IMR-90 (cell line): ENCODE measurements around the gene GCH1. TPM values are rescaled to one million over a fixed set of nuclear protein-coding genes. Genes with fewer than 3 reads are reported as not detected.

Experiments used
- ATAC-seq: fragments of 200-7000 bp; cut with Tn5 transposase; 2 replicates; pipeline ENCODE4 v1.9.1; 2020; ENCODE audit warnings: low read depth, mild to moderate bottlenecking, moderate library complexity
- BruUV-seq: library from RNA; stranded (reverse); fragments of 400-500 nt; replicated peaks from 2 replicates; lab custom pipeline; 2021; lab: Mats Ljungman, UMichigan
- CTCF ChIA-PET: fragments of 300-600 bp; formaldehyde crosslinking; extraction: SDS; loops from one replicate; lab custom pipeline; 2021; ENCODE audit warnings: antibody characterized with exemption; lab: Yijun Ruan, JAX
- POLR2A ChIA-PET: fragments of 300-600 bp; sonication (Branson Sonifier 250); formaldehyde crosslinking; loops from one replicate; lab custom pipeline; 2022; ENCODE audit warnings: antibody characterized with exemption; ENCODE audit not compliant: unreplicated experiment; lab: Charles Lee
- DNase-seq: peaks from one replicate; pipeline ENCODE4 v3.0.0; 2013
- H2AFZ ChIP-seq: replicated peaks from 2 replicates; pipeline ENCODE3; 2013; ENCODE audit warnings: low read length, mild to moderate bottlenecking; ENCODE audit not compliant: poor library complexity
- H2AK5ac ChIP-seq: 2 replicates; pipeline ENCODE4 v1.6.1; 2013; ENCODE audit warnings: low read depth, low read length, inconsistent platforms
- H2AK9ac ChIP-seq: replicated peaks from 2 replicates; pipeline ENCODE3; 2013; ENCODE audit warnings: mild to moderate bottlenecking, low read depth, low read length, moderate library complexity; ENCODE audit not compliant: poor library complexity
- H2BK120ac ChIP-seq: 2 replicates; pipeline ENCODE4 v1.6.1; 2013; ENCODE audit warnings: low read depth, low read length, inconsistent platforms
- H2BK15ac ChIP-seq: 3 replicates; pipeline ENCODE4 v1.6.1; 2013; ENCODE audit warnings: low read depth, low read length, inconsistent platforms
- H2BK20ac ChIP-seq: 2 replicates; pipeline ENCODE4 v1.6.1; 2013; ENCODE audit warnings: low read depth, mild to moderate bottlenecking, inconsistent platforms, low read length, moderate library complexity
- H2BK5ac ChIP-seq: 2 replicates; pipeline ENCODE4 v1.6.1; 2013; ENCODE audit warnings: mild to moderate bottlenecking, low read depth, low read length, inconsistent platforms; ENCODE audit not compliant: poor library complexity, severe bottlenecking
- H3K14ac ChIP-seq: replicated peaks from 2 replicates; pipeline ENCODE4 v1.6.1; 2013; ENCODE audit warnings: low read depth, low read length, inconsistent platforms
- H3K18ac ChIP-seq: 2 replicates; pipeline ENCODE4 v1.6.1; 2013; ENCODE audit warnings: low read depth, low read length, control low read depth
- H3K23ac ChIP-seq: 2 replicates; pipeline ENCODE4 v1.6.1; 2013; ENCODE audit warnings: low read depth, low read length, inconsistent platforms
- H3K27ac ChIP-seq: 2 replicates; pipeline ENCODE4 v1.5.1; 2013; ENCODE audit warnings: mild to moderate bottlenecking, control low read depth, low read length; ENCODE audit not compliant: insufficient read depth
- H3K27me3 ChIP-seq: 2 replicates; pipeline ENCODE4 v1.6.1; 2013; ENCODE audit warnings: low read length; ENCODE audit not compliant: control insufficient read depth, insufficient read depth
- H3K36me3 ChIP-seq: 2 replicates; pipeline ENCODE4 v1.6.1; 2013; ENCODE audit warnings: low read length, mixed read lengths; ENCODE audit not compliant: control insufficient read depth, insufficient read depth
- H3K4ac ChIP-seq: 2 replicates; pipeline ENCODE4 v1.6.1; 2013; ENCODE audit warnings: low read depth, low read length, inconsistent platforms
- H3K4me1 ChIP-seq: 2 replicates; pipeline ENCODE4 v1.6.1; 2013; ENCODE audit warnings: low read length, mixed read lengths; ENCODE audit not compliant: control insufficient read depth, insufficient read depth
- H3K4me2 ChIP-seq: 2 replicates; pipeline ENCODE4 v1.6.1; 2013; ENCODE audit warnings: low read depth, mild to moderate bottlenecking, control low read depth, low read length, moderate library complexity
- H3K4me3 ChIP-seq: 2 replicates; pipeline ENCODE4 v1.5.1; 2013; ENCODE audit warnings: low read depth, mild to moderate bottlenecking, control low read depth, low read length, moderate library complexity; ENCODE audit not compliant: insufficient read depth
- H3K56ac ChIP-seq: 2 replicates; pipeline ENCODE4 v1.6.1; 2013; ENCODE audit warnings: low read length, inconsistent platforms; ENCODE audit not compliant: insufficient read depth; ENCODE audit errors: extremely low read depth
- H3K79me1 ChIP-seq, 2 experiments: 2 replicates each; pipeline ENCODE4 v1.6.1; 2013; ENCODE audit warnings: low read length in 2 of 2, inconsistent platforms in 1 of 2, low read depth in 1 of 2
- H3K9ac ChIP-seq: 2 replicates; pipeline ENCODE4 v1.6.1; 2013; ENCODE audit warnings: low read depth, low read length, control low read depth
- H3K9me1 ChIP-seq: 2 replicates; pipeline ENCODE4 v1.6.1; 2013; ENCODE audit warnings: low read length, inconsistent platforms; ENCODE audit not compliant: insufficient read depth
- H3K9me3 ChIP-seq: 2 replicates; pipeline ENCODE4 v1.6.1; 2013; ENCODE audit warnings: low read length; ENCODE audit not compliant: control insufficient read depth, insufficient read depth
- H4K20me1 ChIP-seq: 2 replicates; pipeline ENCODE4 v1.6.1; 2013; ENCODE audit warnings: low read length, inconsistent platforms; ENCODE audit not compliant: insufficient read depth
- H4K5ac ChIP-seq: 2 replicates; pipeline ENCODE4 v1.6.1; 2013; ENCODE audit warnings: mild to moderate bottlenecking, low read depth, low read length, control low read depth
- H4K8ac ChIP-seq, 2 experiments: 2 replicates each; pipeline ENCODE4 v1.6.1; 2013; ENCODE audit warnings: low read depth in 2 of 2, low read length in 2 of 2, control low read depth in 1 of 2, inconsistent platforms in 1 of 2
- H4K91ac ChIP-seq: 2 replicates; pipeline ENCODE4 v1.6.1; 2013; ENCODE audit warnings: low read depth, low read length, inconsistent platforms; ENCODE audit not compliant: insufficient read depth
- CEBPB ChIP-seq: IDR thresholded peaks from 2 replicates; pipeline ENCODE4 v1.6.1; 2012; ENCODE audit warnings: low read depth, low read length, improper control_type of control experiment
- RCOR1 ChIP-seq: IDR thresholded peaks from 2 replicates; pipeline ENCODE4 v1.6.1; 2012; ENCODE audit warnings: mild to moderate bottlenecking, low read length, improper control_type of control experiment; ENCODE audit not compliant: insufficient replicate concordance
- RFX5 ChIP-seq: IDR thresholded peaks from 2 replicates; pipeline ENCODE4 v1.8.0; 2012; ENCODE audit warnings: low read depth, mild to moderate bottlenecking, low read length, moderate library complexity
- WGBS, 2 experiments: methylation state at CpG; one replicate each; pipeline versions ENCODE4 v1.1.5 to v1.1.7; 2013; ENCODE audit warnings: missing lambda C conversion rate in 2 of 2; ENCODE audit not compliant: insufficient read length in 1 of 2; ENCODE audit errors: extremely low coverage in 2 of 2; 5-methylcytosine and 5-hydroxymethylcytosine counted together
- dilution Hi-C: fragments of 300-500 bp; cut with HindIII; formaldehyde crosslinking; loops from one replicate; pipeline ENCODE4 v1.14.3; 2018; ENCODE audit warnings: low sequenced_read_pairs; ENCODE audit not compliant: unreplicated experiment
- in situ Hi-C: fragments of 300-500 bp; cut with MboI; formaldehyde crosslinking; loops from 3 replicates; pipeline ENCODE4 v1.14.3; 2019; ENCODE audit warnings: low sequenced_read_pairs, inconsistent platforms, mixed read lengths
- intact Hi-C: fragments of 100-400 bp; cut with micrococcal nuclease; formaldehyde crosslinking; loops from 2 replicates; pipeline ENCODE4 v1.10.0; 2022
- polyA plus RNA-seq, 3 experiments: library from polyadenylated mRNA; depleted of rRNA; stranded (reverse); fragments of >200 nt; gene quantifications; 2 replicates each; pipeline ENCODE4 v1.2.3, GENCODE V29; 2012; ENCODE audit warnings: low replicate concordance in 1 of 3
- total RNA-seq: library from RNA; depleted of rRNA; stranded (reverse); fragments of >200 nt; gene quantifications from 2 replicates; pipeline ENCODE4 v1.2.3, GENCODE V29; 2012

Gene GCH1
- total and polyA plus RNA-seq, 2 of the 4 experiments (the other 2 are of a cell fraction), result 0.54 to 0.74 TPM

DNA sequence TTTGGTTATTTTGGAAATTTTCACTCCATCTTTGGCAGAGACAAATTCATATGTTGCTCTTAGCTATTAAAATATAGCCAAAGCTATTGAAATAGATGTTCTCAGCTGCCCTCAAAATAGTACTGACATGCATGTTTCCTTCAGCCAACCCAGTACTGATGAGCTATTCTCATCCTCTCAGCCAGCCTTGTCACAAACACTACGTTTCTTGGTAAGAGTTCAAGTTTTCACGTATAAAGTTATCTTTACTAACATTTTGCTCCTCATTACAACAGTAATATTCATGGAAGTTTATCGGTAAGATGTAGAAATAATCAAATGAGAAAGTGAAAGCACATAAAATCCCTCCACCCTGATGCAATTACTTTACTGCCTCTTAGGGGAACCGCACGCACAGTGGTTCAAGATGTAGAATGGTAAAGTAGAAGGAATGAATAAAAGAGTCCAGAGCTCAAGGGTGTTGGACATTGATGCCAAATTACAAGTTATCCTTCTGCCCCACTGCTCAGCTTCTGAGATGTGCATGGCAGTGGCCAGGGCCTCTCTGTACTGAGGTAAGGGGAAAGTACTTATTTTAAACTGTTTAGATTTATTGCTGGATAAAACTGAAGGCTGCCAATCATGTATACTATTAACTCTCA, 20.7 kb downstream of the GCH1 start:
- Histone ChIP-seq H2AFZ (peak overlapping the region; percentile 72), H3K27me3 (no peaks in the 10 kb centered on the region; the same call in 1 of the 2 replicates), H3K18ac (no peak overlapping the region), H3K9me1 (no peaks in the 10 kb centered on the region), H3K14ac (peak overlapping the region; percentile 8; the same call in 1 of the 2 replicates), H3K56ac (no peak overlapping the region), H4K20me1 (no peaks in the 10 kb centered on the region), H4K8ac (peak overlapping the region in 1 of 2 experiments; percentile 42; a peak in 2 of 4 replicates), H3K79me1 (no peaks in the 10 kb centered on the region), H3K23ac (no peak overlapping the region), H3K4ac (no peak overlapping the region), H2AK5ac (no peak overlapping the region), H4K91ac (no peak overlapping the region), H4K5ac (no peak overlapping the region), H3K4me3 (peak overlapping the region; percentile 48), H2BK20ac (peak overlapping the region; percentile 11; the same call in 1 of the 2 replicates), H3K36me3 (no peaks in the 10 kb centered on the region), H3K27ac (no peak overlapping the region), H2AK9ac (no peak overlapping the region), H3K4me1 (no peaks in the 10 kb centered on the region), H3K9me3 (no peaks in the 10 kb centered on the region), H3K9ac (peak overlapping the region; percentile 39; the same call in 1 of the 2 replicates), H2BK120ac (no peak overlapping the region), H3K4me2 (peak overlapping the region; percentile 85), H2BK15ac (no peak overlapping the region), H2BK5ac (no peak overlapping the region)
- in situ Hi-C loops, result no loop called here
- DNase-seq (peak; percentile 35), ATAC-seq (peak; percentile 88)
- WGBS, 2 experiments, result no CpG with 5 or more reads among the region's 5 CpGs
- intact Hi-C loops, result no loop called here
- no TSS peak for BruUV-seq
- dilution Hi-C loops, result no loop called here
- POLR2A ChIA-PET, result no interaction called here
- TF ChIP-seq RFX5, result no peak
- no peak for TF ChIP-seq RCOR1
- 0 out of 2 replicates have a peak, but pooled peaks have one; percentile 15 for TF ChIP-seq CEBPB
- CTCF ChIA-PET, result interaction anchor here (1.2 kb wide), 1 partner anchor 13 kb away, joined by 3 read pairs; no protein-coding TSS in a partner anchor
